K562 (cell line): ENCODE data around the gene FAM53C. TPM values are rescaled to one million over a fixed set of nuclear protein-coding genes. Genes with fewer than 3 reads are reported as not detected.

Source experiments
- ZC3H4 ChIP-seq: sonication (generic); formaldehyde crosslinking; IDR thresholded peaks from 2 replicates; pipeline ENCODE4 v1.9.0; 2021; ENCODE audit warnings: missing genetic modification reagents, borderline replicate concordance
- ZNF263 ChIP-seq: sonication (generic); formaldehyde crosslinking; IDR thresholded peaks from 2 replicates; pipeline ENCODE4 v1.8.0; 2022; ENCODE audit warnings: mild to moderate bottlenecking, missing genetic modification reagents, borderline replicate concordance
- ZNF407 ChIP-seq: fragments of 450-650 bp; IDR thresholded peaks from 2 replicates; pipeline ENCODE4 v1.6.1; 2016; ENCODE audit warnings: low read depth
- polyA plus RNA-seq, 8 experiments: library from polyadenylated mRNA; depleted of rRNA in 4 of 8; stranded (reverse) in 5 of 8; unstranded in 3 of 8; fragments of >200 nt; fragmentation: Nextera tagmentation in 2 of 8; fragmentation: Illumina TruSeq in 1 of 8; extraction: Ambion mirVana in 2 of 8; extraction: Trizol in 1 of 8; gene quantifications; 2 replicates each; pipeline versions ENCODE4 v1.2.1 to v1.2.3, GENCODE V29; 2011 to 2014; ENCODE audit warnings: inconsistent platforms in 1 of 8, missing spikeins in 1 of 8
- total RNA-seq, 7 experiments: library from RNA; depleted of rRNA in 6 of 7; stranded (reverse); fragments of >200 nt in 6 of 7; fragmentation: Illumina TruSeq in 2 of 7; extraction: Trizol in 2 of 7; gene quantifications; 2 replicates each; pipeline versions ENCODE4 v1.2.1 to v1.2.3, GENCODE V29; 2011 to 2021; ENCODE audit warnings: low replicate concordance in 1 of 7

FAM53C gene
- total and polyA plus RNA-seq, 9 of the 15 experiments (the other 6 are each of a cell fraction or from before 2014, with no cell fraction given): 9.7 to 38.5 (median 25.2) TPM

- peak; percentile 64 for TF ChIP-seq ZNF407
- TF ChIP-seq ZC3H4 (CRISPR knock-in tag): 0 out of 2 replicates have a peak, but pooled peaks have one; percentile 92
- TF ChIP-seq ZNF263: peak; percentile 36; the same call in 1 of the 2 replicates
Observed at GRCh38 chr5:138339091-138339456, 1.0 kb downstream of the FAM53C start (continued).
